ENCODE measurements around the gene ST8SIA1. TPM values are rescaled to one million over a fixed set of nuclear protein-coding genes. Genes with fewer than 3 reads are reported as not detected.

The ST8SIA1 gene
- total RNA-seq, 1 donor from 2014 or later, result 1.8 TPM

DNA sequence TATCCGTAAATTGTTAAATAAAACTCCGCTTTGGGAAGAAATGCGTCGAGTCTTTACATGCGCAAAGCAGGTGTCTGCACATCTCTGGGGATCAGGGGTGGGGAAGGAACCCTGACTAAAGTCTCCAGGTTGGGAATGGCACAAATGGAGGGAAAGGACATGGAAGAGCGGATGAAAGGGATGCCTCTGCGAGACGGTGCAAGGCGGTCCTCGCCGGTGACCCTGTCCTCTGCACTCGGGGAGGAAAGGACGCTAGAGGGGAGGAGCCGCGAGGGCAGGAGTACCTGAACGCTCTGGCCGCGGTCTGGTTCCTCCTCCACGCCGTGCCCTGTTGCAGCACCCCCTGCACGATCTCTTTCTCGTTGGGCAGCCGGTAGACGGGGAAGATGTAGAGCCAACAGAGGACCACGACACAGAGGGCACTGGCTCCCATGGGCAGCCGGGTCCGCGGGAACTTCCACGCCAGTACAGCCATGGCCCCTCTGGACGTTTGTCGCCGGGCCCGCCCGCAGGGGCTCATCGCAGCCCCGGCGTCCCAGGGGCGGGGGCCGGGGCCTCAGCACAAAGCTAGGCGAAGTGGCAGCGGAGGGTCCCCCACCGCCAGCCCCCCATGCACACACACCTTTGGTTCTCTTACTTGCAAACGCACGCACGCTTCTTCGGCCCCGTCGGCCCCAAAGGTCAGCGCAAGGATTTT, 646 bp downstream of the ST8SIA1 start:
- peak; percentile 38 for DNase-seq (ENCODE audit: low spot score)
- peaks cover 6% of the 10 kb centered on the region for H3F3A ChIP-seq (ENCODE audit: low read depth)
- peak; percentile 59 for TF ChIP-seq EZH2phosphoT487 (IDR thresholded peaks at IDR 0.05)
- peak; percentile 87 for TF ChIP-seq EZH2 (IDR thresholded peaks at IDR 0.05)
- TF ChIP-seq, protein P1, sequence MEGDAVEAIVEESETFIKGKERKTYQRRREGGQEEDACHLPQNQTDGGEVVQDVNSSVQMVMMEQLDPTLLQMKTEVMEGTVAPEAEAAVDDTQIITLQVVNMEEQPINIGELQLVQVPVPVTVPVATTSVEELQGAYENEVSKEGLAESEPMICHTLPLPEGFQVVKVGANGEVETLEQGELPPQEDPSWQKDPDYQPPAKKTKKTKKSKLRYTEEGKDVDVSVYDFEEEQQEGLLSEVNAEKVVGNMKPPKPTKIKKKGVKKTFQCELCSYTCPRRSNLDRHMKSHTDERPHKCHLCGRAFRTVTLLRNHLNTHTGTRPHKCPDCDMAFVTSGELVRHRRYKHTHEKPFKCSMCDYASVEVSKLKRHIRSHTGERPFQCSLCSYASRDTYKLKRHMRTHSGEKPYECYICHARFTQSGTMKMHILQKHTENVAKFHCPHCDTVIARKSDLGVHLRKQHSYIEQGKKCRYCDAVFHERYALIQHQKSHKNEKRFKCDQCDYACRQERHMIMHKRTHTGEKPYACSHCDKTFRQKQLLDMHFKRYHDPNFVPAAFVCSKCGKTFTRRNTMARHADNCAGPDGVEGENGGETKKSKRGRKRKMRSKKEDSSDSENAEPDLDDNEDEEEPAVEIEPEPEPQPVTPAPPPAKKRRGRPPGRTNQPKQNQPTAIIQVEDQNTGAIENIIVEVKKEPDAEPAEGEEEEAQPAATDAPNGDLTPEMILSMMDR (IDR thresholded peaks at IDR 0.05), result no peak
- no peaks in the 10 kb centered on the region for H3K9me3 ChIP-seq (ENCODE audit: low read depth)
- H3K4me3 ChIP-seq, result peak overlapping the region; percentile 72
- Mint-ChIP-seq H3K9me3 (no peaks in the 10 kb centered on the region), H3K4me3 (peak overlapping the region; percentile 93), H3K27ac (peak overlapping the region; percentile 54), H3K27me3 (ENCODE audit: insufficient read depth, low read depth) (peaks cover 13% of the 10 kb centered on the region), H3K4me1 (peaks cover 34% of the 10 kb centered on the region), H3K36me3 (peaks cover 1% of the 10 kb centered on the region)
- no peaks in the 10 kb centered on the region for H3K36me3 ChIP-seq
- peak overlapping the region; percentile 99 for H2AFZ ChIP-seq (replicated peaks)
- H3K4me1 ChIP-seq, result no peaks in the 10 kb centered on the region
- H4K20me1 ChIP-seq (ENCODE audit: low read depth), result no peaks in the 10 kb centered on the region
- peaks cover 60% of the 10 kb centered on the region for H3K27me3 ChIP-seq
- no peaks in the 10 kb centered on the region for H3K79me2 ChIP-seq (ENCODE audit: low read depth)
- no peak overlapping the region for H3K9ac ChIP-seq
- peak overlapping the region; percentile 83 for H3K4me2 ChIP-seq
- no peak overlapping the region for H3K27ac ChIP-seq

DNA sequence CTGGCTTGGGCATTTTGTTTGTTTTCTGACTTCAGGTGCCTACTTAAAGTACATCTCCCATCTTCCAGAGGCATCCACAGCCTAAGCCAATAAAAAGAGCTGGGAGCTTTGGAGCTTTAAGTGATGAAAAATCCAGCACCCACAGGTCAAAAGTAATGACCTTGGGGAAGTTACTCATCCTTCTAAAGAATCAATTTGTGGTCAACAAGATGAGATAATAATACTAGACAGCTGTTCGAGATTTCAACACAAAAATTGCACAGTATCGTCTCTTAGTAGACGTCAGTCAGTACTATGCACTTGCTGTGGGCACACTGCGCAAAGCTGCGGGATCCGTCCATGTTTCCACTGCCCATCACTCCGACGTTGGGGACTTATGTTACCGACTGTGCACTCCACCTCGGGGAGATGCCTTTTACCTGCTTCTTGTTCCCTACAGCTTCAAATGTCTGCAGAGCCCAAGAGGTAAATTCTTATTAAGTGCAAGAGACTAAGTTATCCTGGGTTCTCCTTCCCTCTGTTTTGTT, 1.3 kb downstream of the ST8SIA1 start:
- Histone ChIP-seq H3K36me3 (no peaks in the 10 kb centered on the region), H3K79me2 (ENCODE audit: low read depth) (no peaks in the 10 kb centered on the region), H3K4me3 (peak overlapping the region; percentile 72), H3K4me1 (no peaks in the 10 kb centered on the region), H3K9ac (no peak overlapping the region), H3F3A (ENCODE audit: low read depth) (peaks cover 6% of the 10 kb centered on the region), H4K20me1 (ENCODE audit: low read depth) (no peaks in the 10 kb centered on the region), H3K27me3 (peaks cover 60% of the 10 kb centered on the region), H3K9me3 (ENCODE audit: low read depth) (no peaks in the 10 kb centered on the region), H3K27ac (no peak overlapping the region), H2AFZ (replicated peaks) (no peak overlapping the region), H3K4me2 (peak overlapping the region; percentile 83)
- Mint-ChIP-seq H3K9me3 (no peaks in the 10 kb centered on the region), H3K36me3 (peaks cover 1% of the 10 kb centered on the region), H3K27ac (peak overlapping the region; percentile 54), H3K4me1 (peaks cover 34% of the 10 kb centered on the region), H3K27me3 (ENCODE audit: insufficient read depth, low read depth) (peaks cover 13% of the 10 kb centered on the region), H3K4me3 (peak overlapping the region; percentile 93)
- DNase-seq (ENCODE audit: low spot score), result no peak
- no peak for TF ChIP-seq EZH2phosphoT487 (IDR thresholded peaks at IDR 0.05)
- no peak for TF ChIP-seq EZH2 (IDR thresholded peaks at IDR 0.05)
- TF ChIP-seq, protein P1 (IDR thresholded peaks at IDR 0.05), result no peak

DNA sequence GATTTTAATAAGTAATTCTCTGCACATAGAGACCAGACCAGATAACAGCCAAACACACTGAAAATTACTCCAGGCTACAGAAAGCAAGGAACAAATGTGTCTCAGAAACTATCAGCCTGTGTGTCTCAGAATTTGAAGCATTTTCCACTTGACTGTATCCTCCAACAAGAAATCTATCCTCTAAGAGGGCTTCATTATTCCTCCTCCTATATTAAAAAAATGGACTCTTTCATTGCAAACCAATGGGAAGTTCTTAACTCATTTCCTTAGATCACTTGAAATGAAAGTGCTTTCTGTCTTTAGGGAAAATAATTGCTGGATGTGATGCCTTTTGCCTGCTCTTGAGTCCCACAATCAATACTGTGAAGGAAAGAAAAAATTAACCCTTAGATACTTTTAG, 2.3 kb downstream of the ST8SIA1 start:
- Mint-ChIP-seq H3K27ac (no peak overlapping the region), H3K4me3 (peak overlapping the region; percentile 93), H3K4me1 (peaks cover 37% of the 10 kb centered on the region), H3K9me3 (no peaks in the 10 kb centered on the region), H3K27me3 (ENCODE audit: insufficient read depth, low read depth) (peaks cover 13% of the 10 kb centered on the region), H3K36me3 (peaks cover 3% of the 10 kb centered on the region)
- Histone ChIP-seq H3K79me2 (ENCODE audit: low read depth) (no peaks in the 10 kb centered on the region), H3K4me3 (no peak overlapping the region), H3K9ac (no peak overlapping the region), H3K27ac (no peak overlapping the region), H2AFZ (replicated peaks) (no peak overlapping the region), H3K9me3 (ENCODE audit: low read depth) (no peaks in the 10 kb centered on the region), H4K20me1 (ENCODE audit: low read depth) (no peaks in the 10 kb centered on the region), H3K27me3 (peaks cover 60% of the 10 kb centered on the region), H3F3A (ENCODE audit: low read depth) (peaks cover 6% of the 10 kb centered on the region), H3K4me1 (no peaks in the 10 kb centered on the region), H3K36me3 (no peaks in the 10 kb centered on the region), H3K4me2 (no peak overlapping the region)
- no peak for DNase-seq (ENCODE audit: low spot score)
- no peak for TF ChIP-seq EZH2phosphoT487 (IDR thresholded peaks at IDR 0.05)
- TF ChIP-seq, protein P1 (IDR thresholded peaks at IDR 0.05), result no peak
- TF ChIP-seq EZH2 (IDR thresholded peaks at IDR 0.05), result no peak

All from neural progenitor cell (in vitro differentiated cells).